AG20443 (cell line): ENCODE results near the gene PCCA.
A peak's percentile ranks its signal among the peaks of the same experiment; 100 is the strongest.
"Not testable (repeated sequence)": the region's sequence is repeated elsewhere in the genome, so short reads cannot be mapped to it uniquely, and the experiment has no call there.

Experiments used
- DNase-seq: peaks from one replicate; pipeline ENCODE4 v3.0.0; 2012; ENCODE audit warnings: low spot score, mixed read lengths

PCCA gene, protein sequence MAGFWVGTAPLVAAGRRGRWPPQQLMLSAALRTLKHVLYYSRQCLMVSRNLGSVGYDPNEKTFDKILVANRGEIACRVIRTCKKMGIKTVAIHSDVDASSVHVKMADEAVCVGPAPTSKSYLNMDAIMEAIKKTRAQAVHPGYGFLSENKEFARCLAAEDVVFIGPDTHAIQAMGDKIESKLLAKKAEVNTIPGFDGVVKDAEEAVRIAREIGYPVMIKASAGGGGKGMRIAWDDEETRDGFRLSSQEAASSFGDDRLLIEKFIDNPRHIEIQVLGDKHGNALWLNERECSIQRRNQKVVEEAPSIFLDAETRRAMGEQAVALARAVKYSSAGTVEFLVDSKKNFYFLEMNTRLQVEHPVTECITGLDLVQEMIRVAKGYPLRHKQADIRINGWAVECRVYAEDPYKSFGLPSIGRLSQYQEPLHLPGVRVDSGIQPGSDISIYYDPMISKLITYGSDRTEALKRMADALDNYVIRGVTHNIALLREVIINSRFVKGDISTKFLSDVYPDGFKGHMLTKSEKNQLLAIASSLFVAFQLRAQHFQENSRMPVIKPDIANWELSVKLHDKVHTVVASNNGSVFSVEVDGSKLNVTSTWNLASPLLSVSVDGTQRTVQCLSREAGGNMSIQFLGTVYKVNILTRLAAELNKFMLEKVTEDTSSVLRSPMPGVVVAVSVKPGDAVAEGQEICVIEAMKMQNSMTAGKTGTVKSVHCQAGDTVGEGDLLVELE

DNA sequence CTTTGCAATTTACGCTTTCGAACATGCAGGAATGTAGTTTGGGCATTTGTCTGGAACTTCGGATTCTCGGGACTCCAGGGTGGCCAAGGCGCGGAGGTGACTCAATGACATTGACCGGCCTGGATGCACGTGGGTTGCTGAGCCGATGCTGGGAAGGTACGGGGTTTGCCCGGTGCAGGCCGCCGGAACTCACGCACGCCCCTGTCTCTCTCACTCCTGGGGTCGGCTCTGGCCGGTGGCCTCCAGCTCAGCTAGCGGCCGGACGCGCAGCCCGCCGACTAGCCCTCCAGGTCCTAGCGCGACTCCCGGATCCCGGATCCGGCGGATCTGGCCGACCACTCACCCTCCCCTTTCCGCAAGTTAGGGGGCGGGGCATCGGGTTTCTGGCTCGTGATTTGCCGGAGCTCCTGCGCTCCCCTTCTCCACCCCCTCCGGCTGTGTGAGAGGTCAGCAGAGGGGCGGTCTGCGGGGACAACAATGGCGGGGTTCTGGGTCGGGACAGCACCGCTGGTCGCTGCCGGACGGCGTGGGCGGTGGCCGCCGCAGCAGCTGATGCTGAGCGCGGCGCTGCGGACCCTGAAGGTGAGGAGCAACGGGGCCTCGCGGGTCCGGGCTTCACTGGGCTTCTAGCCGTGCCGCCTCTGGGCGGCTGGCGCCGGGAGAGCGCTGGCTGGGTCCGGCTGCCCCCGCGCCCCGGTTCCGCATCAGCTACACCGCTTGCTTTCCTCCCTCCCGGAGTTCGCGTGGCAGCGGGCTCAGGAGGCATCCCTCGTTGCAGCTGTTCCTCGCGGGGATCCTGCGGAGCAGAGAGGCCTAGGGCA is at the start of gene PCCA:
TSS of gene PCCA (plus strand) at position 450 of the 821 bp plus-strand sequence. CDS start at position 478, 28 bp downstream.
- DNase-seq, result peak; percentile 98

DNA sequence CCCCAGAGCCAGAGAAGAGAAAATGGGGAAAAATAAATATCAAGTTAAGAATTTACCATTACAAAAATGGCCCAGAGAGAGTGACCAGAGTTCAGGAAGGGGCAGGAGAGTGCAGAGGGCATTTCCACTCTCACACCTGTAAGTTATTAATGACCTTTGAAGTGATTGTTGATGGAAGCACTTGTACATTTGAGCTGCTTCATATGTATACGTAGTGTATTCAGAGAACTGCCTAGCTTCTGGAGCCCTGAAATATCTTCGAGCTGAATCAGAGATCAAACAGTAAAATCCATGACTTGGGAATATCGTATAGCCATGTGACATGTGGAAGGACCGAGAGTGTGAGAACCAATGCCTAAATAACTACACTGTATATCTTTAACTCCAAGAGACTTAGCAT is 49.2 kb upstream of the PCCA start:
- DNase-seq, result no peak

DNA sequence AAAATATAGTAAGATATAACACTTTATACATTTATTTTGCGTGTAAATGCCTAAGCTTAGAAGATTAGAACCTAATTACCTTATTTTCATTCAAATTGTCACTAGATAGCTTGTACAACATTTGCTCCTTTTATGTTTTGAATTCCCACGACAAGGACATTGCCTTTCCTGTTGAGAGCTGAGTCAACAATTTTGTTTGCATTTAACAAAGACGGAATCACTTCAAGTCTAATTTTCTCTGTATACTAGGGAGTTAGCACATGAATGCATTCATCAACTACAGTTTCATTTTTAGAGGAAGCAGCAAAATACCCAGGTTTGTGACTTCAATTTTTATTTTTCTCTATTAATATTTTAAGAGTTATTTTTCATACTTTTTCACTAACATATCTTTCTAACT is 48.7 kb upstream of the PCCA start:
- no peak for DNase-seq

DNA sequence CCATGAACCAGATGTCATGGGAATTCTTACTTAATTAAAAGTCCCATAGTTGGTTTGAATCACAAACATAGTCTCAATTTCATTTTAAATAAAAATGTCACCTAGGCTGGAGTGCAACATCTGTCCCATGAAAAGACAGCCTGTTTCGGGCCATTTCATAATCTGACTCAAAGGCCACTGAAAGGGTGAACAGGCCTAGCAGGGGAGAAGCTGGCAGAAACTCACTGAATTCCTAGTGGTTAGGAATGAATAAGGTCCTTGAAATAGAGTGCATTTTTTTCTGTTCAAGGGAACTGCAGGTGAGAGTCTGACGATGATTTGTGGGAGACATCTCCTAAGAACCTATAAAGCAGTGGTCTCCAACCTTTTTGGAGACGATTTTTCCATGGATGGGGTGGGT is 44.0 kb upstream of the PCCA start:
- no peak for DNase-seq

DNA sequence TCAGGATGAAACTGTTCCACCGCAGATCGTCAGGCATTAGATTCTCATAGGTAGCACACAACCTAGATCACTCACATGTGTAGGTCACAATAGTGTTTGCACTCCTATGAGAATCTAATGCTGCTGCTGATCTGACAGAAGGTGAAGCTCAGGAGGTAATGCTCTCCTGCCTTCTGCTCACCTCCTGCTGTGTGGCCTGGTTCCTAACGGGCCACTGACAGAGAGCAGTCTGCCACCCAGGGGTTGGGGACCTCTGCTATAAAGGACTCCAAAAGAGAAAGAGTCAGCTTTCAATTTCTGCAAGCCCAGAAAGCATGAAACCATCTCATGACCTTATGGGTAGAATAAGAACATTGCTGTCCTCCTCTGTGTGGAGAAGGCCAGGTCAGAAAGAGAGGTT is 43.5 kb upstream of the PCCA start:
- DNase-seq, result no peak

DNA sequence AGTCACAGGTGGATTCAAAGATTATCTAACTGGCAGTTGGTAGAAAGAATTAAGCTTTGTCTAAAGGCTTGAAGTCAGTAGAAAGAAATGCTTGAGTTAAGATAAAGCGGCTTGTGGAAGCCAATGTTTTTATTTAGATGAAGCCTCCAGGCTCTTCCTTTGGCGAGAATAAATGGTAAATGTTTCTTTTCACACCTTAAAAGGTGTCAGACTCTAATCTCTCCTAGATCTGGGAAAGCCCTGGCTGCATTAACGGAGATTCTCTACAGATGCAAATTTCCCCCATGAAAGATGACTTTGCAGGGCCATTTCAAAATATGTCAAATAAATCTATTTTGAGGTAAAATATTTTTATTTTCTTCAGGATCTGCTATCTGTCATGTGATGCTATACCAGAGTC is 37.8 kb upstream of the PCCA start:
- DNase-seq, result no peak

DNA sequence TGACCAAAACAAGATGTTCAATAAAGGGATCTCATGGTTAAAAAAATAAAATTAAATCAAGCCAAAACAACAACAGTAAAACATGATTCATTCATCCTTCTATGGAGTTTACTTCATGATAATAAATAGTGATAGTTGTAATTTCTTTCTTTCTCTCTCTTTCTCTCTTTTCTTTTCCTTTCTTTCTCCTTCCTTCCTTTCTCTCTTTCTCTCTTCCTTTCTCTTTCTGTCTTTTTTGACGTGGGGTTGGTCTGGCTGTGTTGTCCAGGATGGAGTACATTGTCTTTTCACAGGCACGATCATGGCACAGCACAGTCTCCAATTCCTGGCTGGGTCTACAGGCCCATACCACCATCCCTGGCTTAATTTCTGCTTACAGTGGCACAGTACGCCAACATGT is 29.1 kb upstream of the PCCA start:
- no peak for DNase-seq

DNA sequence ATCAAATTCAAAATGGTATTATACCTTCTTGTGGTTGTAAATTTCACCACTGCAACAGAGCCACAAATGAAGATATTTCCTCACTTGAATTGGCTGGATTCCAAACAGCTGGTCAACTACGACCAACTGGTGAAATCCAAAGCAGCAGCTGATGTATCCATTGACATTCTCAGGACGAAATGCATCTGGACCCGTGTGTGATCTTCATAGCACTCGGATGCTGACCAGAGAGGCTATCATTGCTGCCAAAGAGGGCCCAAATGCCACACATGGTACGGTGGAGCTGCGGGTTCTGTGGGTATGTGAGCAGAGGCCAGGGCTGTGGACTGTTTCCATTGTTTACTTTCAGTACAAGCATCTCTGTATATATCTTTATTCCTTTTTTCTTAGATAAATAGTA is 25.6 kb upstream of the PCCA start:
- no peak for DNase-seq

DNA sequence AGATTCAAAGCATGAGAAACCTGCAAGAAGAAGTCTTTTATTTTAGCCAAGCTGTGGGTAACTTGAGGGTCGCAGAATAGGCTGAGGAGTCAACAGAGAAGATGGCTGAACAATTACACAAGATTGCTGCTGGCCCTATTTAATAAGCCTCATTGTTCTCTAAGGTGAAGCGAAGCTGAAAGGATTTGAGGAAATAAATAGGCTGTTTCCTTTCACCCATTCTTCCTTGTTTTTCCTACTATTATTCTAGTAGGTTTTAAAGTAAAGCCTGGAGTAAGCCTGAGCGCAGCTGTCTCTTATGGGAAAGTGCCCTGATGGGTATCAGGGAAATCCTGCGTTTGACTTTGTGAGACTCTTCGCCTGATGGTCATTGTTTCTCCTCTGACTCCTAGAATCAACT is 25.0 kb upstream of the PCCA start:
- no peak for DNase-seq

DNA sequence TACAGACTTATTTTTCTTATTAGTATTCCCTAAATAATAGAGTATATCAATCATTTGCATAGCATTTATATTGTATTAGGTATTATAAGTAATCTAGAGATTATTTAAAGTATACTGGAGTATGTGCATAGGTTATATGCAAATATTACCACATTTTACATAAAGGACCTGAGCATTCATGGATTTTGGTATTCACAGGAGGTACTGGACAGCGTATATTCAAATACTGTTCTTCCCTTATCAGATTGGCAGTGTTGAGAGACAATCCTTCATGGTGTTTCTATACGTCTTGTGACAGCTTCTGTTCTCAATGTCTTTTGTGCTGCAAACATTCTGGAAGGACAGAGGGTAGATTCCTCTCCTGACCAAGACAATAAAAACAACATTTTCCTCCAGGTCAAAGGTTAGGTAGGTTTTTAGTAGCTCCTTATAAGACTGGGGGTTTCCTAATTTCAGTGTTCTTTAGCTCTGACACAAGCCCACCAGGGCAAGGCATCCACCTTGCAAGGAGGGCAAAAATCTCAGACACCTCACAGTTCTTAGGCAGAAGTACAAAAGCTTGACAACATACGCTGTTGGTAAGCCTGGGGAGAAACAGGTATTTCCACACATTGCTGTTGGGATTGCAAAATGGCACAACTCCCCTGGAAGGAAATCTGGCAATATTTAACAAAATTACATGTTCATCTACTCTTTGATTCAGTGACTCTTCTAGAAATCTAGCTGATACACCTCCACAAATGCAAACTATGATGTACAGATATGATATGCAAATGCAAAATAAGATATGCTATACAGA is 20.6 kb upstream of the PCCA start:
- DNase-seq, result no peak

DNA sequence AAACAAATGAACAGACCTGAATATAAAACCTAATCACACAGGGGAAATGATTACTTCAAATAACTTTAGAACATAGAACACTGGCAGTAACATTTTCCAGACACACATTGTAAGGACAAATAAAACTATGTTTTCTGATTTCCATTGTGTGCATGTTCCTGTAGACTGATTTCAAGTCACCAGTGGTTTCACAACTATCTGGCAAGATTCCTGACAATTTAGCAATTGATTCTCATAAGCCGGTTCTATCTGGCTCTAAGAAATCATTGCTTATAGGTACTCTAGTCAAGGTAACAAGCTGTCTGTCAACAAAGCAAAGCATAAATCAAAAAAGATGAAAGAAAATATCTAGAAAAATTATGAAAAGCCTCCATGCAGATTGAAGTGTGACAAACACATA is 19.6 kb upstream of the PCCA start:
- DNase-seq, result no peak

DNA sequence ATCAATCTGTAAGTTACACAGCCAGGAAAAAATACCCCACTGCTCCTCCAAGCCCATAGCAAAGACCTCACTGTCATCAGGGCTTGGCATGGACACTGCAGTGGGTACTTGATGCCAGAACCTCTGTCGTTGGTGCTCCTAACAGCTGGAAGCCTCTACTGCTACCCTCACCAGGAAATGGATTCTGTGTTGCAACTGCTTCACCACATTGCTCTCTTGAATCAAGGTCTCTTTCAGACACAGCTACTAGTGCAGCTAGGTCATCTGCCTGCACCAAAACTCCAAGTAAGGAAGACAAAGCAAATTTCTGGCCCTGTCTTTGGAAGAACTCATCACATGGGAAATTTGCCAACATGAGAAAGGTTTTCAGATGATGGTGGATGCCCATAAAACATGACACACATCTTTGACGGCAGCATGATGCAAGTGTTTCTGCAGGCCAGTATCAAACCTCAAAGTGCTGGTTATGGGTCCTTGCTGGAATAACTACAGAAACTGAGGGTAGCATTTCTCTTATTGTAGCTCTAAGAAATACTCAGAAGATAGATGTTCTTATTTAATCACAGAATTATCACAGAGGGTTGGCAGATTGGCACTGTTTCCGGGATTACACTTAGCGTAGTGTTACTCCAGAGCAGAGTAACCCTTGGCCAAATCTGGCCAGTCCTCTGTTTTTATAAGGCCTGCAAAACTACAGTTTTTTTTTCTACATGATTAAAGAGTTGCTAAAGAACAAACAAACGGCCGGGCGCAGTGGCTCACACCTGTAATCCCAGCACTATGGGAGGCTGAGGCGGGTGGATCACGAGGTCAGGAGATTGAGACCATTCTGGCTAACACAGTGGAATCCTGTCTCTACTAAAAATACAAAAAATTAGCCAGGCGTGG is 12.9 kb upstream of the PCCA start:
- DNase-seq, result no peak

DNA sequence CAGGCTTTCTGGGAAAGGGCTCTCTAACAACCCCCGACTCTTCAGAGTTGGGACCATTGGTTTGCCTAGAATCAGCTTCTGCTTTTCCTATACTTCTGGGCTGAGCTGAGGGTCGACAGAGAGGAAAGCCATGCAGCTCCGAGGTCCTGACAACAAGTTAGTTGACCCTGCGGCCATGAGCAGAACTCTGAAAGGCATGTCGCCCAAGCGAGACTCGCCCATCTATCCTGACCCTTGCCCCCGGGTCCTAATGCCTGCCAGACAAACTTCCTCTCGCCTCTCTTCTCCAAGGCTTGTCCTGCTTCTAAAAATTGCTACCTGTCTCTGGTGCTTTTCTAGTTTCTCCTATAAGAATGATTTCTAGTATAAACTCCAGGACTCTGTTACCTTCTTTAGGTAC is 9.9 kb upstream of the PCCA start:
- not testable (repeated sequence) for DNase-seq

DNA sequence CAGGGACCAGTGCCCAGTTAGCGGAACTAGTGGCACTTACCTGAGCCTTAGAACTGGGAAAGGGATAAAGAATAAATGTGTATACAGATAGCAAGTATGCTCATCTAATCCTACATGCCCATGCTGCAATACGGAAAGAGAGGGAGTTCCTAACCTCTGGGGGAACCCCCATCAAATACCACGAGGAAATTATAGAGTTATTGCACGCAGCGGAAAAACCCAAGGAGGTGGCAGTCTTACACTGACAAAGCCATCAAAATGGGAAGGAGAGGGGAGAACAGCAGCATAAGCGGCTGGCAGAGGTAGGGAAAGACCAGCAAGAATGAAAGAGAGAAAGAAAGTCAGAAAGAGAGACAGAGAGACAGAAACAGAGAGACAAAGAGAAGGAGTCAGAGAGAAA is 5.5 kb upstream of the PCCA start:
- DNase-seq, result not testable (repeated sequence)

DNA sequence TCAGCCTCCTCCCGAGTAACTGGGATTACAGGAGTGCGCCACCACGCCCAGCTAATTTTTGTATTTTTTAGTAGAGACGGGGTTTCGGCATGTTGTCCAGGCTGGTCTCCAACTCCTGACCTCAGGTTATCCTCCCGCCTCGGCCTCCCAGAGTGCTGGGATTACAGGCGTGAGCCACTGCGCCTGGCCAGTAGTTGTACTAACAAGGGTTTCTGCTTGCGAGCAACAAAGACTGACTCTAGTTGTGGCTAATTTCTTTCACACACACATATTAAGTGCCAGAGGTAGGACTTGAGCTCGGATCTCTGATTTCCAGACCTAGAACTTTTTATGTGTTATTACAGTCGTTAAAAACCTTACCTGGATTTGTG is 635 bp upstream of the PCCA start:
- no peak for DNase-seq

DNA sequence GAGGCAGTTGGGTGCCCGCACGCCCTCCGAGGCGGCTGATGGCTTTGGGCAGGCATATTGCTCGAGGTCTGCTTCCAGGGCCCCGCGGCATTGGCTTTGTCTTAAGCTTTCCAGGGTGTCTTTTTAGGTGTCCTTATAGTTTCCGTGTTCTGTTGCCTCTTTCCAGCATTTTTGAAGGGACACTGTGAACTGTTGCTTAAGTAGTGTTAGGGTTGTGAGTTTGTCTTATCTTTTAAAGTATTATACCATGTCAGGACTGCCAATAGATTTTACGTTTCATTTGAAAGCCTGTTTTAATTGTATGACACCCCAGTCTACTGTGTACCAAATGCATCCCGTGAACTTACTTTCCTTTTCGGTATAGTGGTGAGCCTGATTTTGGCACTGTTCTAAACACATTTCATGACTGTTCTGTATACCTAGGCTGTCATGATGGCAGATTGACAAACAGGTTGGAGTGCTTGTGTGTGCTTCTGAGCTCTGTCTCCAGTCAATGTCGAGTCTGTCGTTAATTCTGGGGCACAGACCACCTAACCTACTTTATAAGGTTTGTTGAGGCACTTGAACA is 656 bp downstream of the PCCA start:
- DNase-seq, result peak; percentile 14

DNA sequence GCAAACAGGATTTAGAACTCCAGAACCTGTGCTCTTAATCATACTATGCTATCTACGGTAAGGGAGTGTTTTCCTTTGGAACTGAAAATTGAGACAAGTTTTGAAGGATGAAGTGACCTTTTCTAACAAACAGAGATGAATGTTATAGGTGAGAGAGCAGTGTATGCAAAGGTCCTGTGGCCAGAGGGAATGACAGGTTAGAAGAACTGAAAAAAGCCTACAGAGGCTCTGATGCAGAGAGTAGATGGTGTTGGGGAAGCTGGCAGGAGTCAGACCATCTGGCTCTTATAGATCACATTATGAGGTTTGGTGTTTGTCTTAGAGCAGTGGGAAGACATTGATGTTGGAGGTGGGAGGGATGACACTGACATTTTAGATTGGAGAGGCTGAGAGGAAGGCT is 2.0 kb downstream of the PCCA start:
- DNase-seq, result no peak

DNA sequence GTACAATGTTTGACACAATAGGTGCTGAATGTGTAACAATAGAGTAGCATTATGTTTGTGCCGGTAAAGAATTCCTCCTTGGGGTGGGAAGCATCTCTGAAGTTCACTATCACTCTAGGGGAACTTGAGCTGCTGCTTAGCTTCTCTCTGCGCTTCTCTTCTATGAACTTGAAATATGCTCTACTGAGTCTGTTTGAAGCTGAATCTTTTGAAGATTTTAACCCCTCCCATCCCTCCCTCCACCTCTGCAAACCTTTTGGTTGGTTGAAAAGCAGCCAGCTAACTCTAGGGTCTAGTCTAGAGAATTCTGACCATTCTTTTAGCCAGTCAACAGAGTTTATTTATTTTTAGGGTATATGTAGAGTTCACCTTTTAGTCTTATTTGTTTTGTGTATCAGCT is 2.5 kb downstream of the PCCA start:
- no peak for DNase-seq

DNA sequence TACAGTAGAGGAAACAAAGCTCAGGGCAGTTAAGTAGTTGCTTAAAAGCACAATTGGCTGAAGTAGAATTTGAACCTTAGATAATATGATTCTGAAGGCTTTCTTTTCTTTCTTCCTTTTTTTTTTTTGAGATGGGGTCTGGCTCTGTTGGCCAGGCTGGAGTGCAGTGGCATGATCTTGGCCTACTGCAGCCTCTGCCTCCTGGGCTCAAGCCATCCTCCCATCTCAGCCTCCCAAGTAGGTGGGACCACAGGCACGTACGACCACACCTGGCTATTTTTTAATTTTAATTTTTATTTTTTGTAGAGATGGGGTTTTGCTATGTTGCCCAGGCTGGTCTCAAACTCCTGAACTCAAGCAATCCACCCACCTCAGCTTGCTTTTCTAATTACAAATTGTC is 3.4 kb downstream of the PCCA start:
- DNase-seq, result not testable (repeated sequence)

DNA sequence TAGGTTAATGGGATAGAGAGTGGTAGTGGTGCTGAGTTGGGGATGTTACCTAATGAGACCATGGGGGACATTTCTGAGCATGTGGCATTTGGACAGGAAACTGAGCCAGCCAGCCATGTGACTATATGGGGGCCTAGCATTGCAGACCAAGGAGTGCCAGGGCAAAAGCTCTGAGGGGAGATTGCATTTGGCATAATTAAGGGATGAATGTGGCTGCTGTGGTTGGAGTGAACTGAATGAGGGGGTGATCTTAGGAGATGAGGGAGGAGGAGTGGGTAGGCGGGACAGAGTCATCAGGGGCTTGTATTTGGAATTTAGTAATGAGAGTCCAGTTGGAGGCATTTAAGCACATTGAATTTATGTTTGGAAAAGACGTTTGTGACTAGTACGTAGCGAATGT is 6.6 kb downstream of the PCCA start:
- DNase-seq, result no peak

DNA sequence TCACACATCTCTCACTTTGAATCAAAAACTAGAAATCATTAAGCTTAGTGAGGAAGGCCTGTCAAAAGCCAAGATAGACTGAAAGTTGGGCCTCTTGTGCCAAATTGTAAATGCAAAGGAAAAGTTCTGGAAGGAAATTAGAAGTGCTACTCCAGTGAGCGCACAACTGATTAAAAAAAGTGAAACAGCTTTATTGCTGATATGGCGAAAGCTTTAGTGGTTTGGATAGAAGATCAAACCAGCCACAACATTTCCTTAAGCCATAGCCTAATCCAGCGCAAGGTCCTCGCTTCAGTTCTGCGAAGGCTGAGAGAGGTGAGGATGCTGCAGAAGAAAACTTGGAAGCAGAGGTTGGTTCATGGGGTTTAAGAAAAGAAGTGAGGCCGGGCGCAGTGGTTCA is 7.6 kb downstream of the PCCA start:
- DNase-seq, result no peak
